GM12892 (cell line): ENCODE measurements around the gene C11orf21.

Experiments
- POLR2A ChIP-seq: IDR thresholded peaks from 2 replicates; pipeline ENCODE4 v1.6.1; 2011; ENCODE audit warnings: low read depth, low read length, control low read depth
- POLR2AphosphoS5 ChIP-seq: IDR thresholded peaks from 2 replicates; pipeline ENCODE4 v1.6.1; 2011; ENCODE audit warnings: low read depth, low read length, control low read depth

GRCh38 chr11:2328021-2328420, 26.3 kb upstream of the C11orf21 start:
- TF ChIP-seq POLR2AphosphoS5 (no peak), POLR2A (no peak)
